Epithelial cell of proximal tubule (primary cell): Measurements from ENCODE around the gene DNMBP. TPM values are rescaled to one million over a fixed set of nuclear protein-coding genes. Genes with fewer than 3 reads are reported as not detected.
"Not testable (repeated sequence)": the region's sequence is repeated elsewhere in the genome, so short reads cannot be mapped to it uniquely, and the experiment has no call there.

ENCODE experiments used
- DNase-seq: peaks from one replicate; pipeline ENCODE4 v3.0.0-alpha.2; 2011; ENCODE audit warnings: low read depth
- H3K4me3 ChIP-seq: 2 replicates; pipeline ENCODE4 v1.5.1; 2011; ENCODE audit warnings: low read depth, mild to moderate bottlenecking, low read length
- CTCF ChIP-seq: conservative IDR thresholded peaks from 2 replicates; pipeline ENCODE4 v1.5.1; 2012; ENCODE audit warnings: low read depth, mild to moderate bottlenecking, low read length
- total RNA-seq: library from RNA; depleted of rRNA; stranded (reverse); fragments of >200 nt; gene quantifications from 2 replicates; pipeline ENCODE4 v1.2.3, GENCODE V29; 2015

DNMBP gene
- total RNA-seq, 1 donor from 2014 or later = 20.5 TPM

GRCh38 chr10:100020142-100020885 lies 10.6 kb upstream of the DNMBP start:
- H3K4me3 ChIP-seq = no peak overlapping the region
- no peak for TF ChIP-seq CTCF
- DNase-seq = no peak

- no peak overlapping the region for H3K4me3 ChIP-seq
- no peak for DNase-seq
- peak; percentile 2 for TF ChIP-seq CTCF
Measured at GRCh38 chr10:100019787-100020141, 10.0 kb upstream of the DNMBP start.

GRCh38 chr10:100014071-100014762 lies 4.5 kb upstream of the DNMBP start:
- H3K4me3 ChIP-seq = no peak overlapping the region
- no peak for TF ChIP-seq CTCF
- no peak for DNase-seq

- no peak overlapping the region for H3K4me3 ChIP-seq
- no peak for TF ChIP-seq CTCF
- no peak for DNase-seq
Measured at GRCh38 chr10:100013621-100014020, 3.9 kb upstream of the DNMBP start.

GRCh38 chr10:100011906-100012305 lies 2.2 kb upstream of the DNMBP start:
- not testable (repeated sequence) for DNase-seq, H3K4me3 ChIP-seq

GRCh38 chr10:100009283-100009792 lies 409 bp downstream of the DNMBP start:
- H3K4me3 ChIP-seq = peak overlapping the region; percentile 83
- no peak for DNase-seq
- TF ChIP-seq CTCF = peak; percentile 47

GRCh38 chr10:100008708-100009282 lies 952 bp downstream of the DNMBP start:
- DNase-seq = no peak
- no peak for TF ChIP-seq CTCF
- peak overlapping the region; percentile 83 for H3K4me3 ChIP-seq
